KBM-7 (cell line): ENCODE data around the gene MPLKIP.

Experiments
- DNase-seq: peaks from one replicate; pipeline ENCODE4 v3.0.0-alpha.2; 2015
- in situ Hi-C: fragments of 300-500 bp; cut with MboI; formaldehyde crosslinking; loops from 2 replicates; pipeline ENCODE4 v1.14.3; 2020; ENCODE audit warnings: low sequenced_read_pairs, low pct_unique_long_range_greater_than_20kb, mixed read lengths

Gene MPLKIP

DNA sequence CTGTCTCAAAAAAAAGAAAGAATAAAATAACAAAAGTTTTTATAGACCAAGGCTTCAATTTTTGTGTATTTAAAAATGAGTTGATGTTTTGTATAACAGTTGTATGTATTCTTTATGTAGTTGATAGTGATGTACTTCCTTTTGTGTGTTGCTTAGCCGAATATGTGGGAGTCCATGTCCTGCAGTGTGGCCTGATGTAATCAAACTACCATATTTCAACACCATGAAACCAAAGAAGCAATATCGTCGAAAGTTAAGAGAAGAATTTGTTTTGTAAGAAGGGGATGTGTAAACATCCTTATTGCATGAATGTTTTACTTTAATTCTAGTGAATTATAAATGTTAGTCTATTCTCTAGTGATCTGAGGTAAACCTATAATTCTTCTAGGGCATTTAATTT, 56.6 kb downstream of the MPLKIP start:
- DNase-seq, result no peak
- in situ Hi-C loops, result no loop called here
